Measurements from ENCODE around the gene HMX3.

- TF ChIP-seq POLR2A (IDR thresholded peaks at IDR 0.05) = no peak
- TF ChIP-seq CTCF (IDR thresholded peaks at IDR 0.05) = no peak
Measured at GRCh38 chr10:123087348-123087747, 48.4 kb upstream of the HMX3 start.

Data from ovary (tissue), 3 donors.